GM10248 (cell line): Measurements from ENCODE around the gene COL13A1.
A peak's percentile ranks its signal among the peaks of the same experiment; 100 is the strongest.

Experiments used
- CTCF ChIA-PET: fragments of 300-600 bp; sonication (Branson Sonifier 250); formaldehyde crosslinking; extraction: SDS; loops from one replicate; lab custom pipeline; 2021; ENCODE audit warnings: antibody characterized with exemption; lab: Yijun Ruan, JAX
- POLR2A ChIA-PET: fragments of 350-650 bp; sonication (Branson Sonifier 250); formaldehyde crosslinking; extraction: SDS; loops from one replicate; lab custom pipeline; 2020; ENCODE audit warnings: antibody characterized with exemption; lab: Yijun Ruan, JAX
- DNase-seq: peaks from one replicate; pipeline ENCODE4 v3.0.0; 2012; ENCODE audit errors: extremely low spot score
- CTCF ChIP-seq: IDR thresholded peaks from 2 replicates; pipeline ENCODE4 v1.5.1; 2012; ENCODE audit warnings: mild to moderate bottlenecking, low read depth; ENCODE audit errors: extremely low read depth, missing control alignments, control extremely low read depth

Gene COL13A1

GRCh38 chr10:69934768-69935167 lies 133.1 kb downstream of the COL13A1 start:
- TF ChIP-seq CTCF: no peak
- ChIA-PET POLR2A (no interaction called here), CTCF (interaction anchor here (0.9 to 2.3 kb wide), 4 partner anchors 20 to 26 kb away, joined by 3 to 25 read pairs (median 8); no protein-coding TSS in a partner anchor)
- DNase-seq: no peak

GRCh38 chr10:69936091-69936490 lies 134.4 kb downstream of the COL13A1 start:
- POLR2A ChIA-PET: no interaction called here
- TF ChIP-seq CTCF: peak; percentile 41
- CTCF ChIA-PET: interaction anchor here (2.3 to 9.5 kb wide), 3 partner anchors 22 to 23 kb away, joined by 13 to 71 read pairs (median 25); no protein-coding TSS in a partner anchor
- DNase-seq: peak; percentile 51

- no peak for TF ChIP-seq CTCF
- ChIA-PET POLR2A (no interaction called here), CTCF (interaction anchor here (1.2 to 9.5 kb wide), 3 partner anchors 19 to 24 kb away, joined by 3 to 71 read pairs (median 5); no protein-coding TSS in a partner anchor)
- DNase-seq: no peak
Measured at GRCh38 chr10:69938541-69938991, 136.9 kb downstream of the COL13A1 start.

GRCh38 chr10:69939061-69939460 lies 137.4 kb downstream of the COL13A1 start:
- no peak for TF ChIP-seq CTCF
- CTCF ChIA-PET: interaction anchor here (1.2 to 9.5 kb wide), 5 partner anchors 12 to 24 kb away, joined by 3 to 71 read pairs (median 4); no protein-coding TSS in a partner anchor

GRCh38 chr10:69939481-69939880 lies 137.8 kb downstream of the COL13A1 start:
- DNase-seq: no peak
- no peak for TF ChIP-seq CTCF
- ChIA-PET CTCF (interaction anchor here (1.2 to 9.5 kb wide), 4 partner anchors 12 to 20 kb away, joined by 3 to 71 read pairs (median 4); no protein-coding TSS in a partner anchor), POLR2A (no interaction called here)

More at GRCh38 chr10:69939061-69939460, 137.4 kb downstream of the COL13A1 start:
- POLR2A ChIA-PET: no interaction called here
- no peak for DNase-seq

GRCh38 chr10:69941730-69942129 lies 140.0 kb downstream of the COL13A1 start:
- ChIA-PET POLR2A (no interaction called here), CTCF (interaction anchor here (1.6 to 9.5 kb wide), 2 partner anchors 18 to 27 kb away, joined by 3 to 71 read pairs; no protein-coding TSS in a partner anchor)
- no peak for DNase-seq
- no peak for TF ChIP-seq CTCF
